Activated naive CD4-positive, alpha-beta T cell treated with anti-CD3 and anti-CD28 coated beads, Interleukin-2, amount 50 U/mL, for 16 hours (primary cell): ENCODE measurements around the gene VWA1.
"Not testable (repeated sequence)": the region's sequence is repeated elsewhere in the genome, so short reads cannot be mapped to it uniquely, and the experiment has no call there.

Experiments used
- DNase-seq: peaks from one replicate; pipeline ENCODE4 v3.0.0-alpha.2; 2020

Gene VWA1

DNA sequence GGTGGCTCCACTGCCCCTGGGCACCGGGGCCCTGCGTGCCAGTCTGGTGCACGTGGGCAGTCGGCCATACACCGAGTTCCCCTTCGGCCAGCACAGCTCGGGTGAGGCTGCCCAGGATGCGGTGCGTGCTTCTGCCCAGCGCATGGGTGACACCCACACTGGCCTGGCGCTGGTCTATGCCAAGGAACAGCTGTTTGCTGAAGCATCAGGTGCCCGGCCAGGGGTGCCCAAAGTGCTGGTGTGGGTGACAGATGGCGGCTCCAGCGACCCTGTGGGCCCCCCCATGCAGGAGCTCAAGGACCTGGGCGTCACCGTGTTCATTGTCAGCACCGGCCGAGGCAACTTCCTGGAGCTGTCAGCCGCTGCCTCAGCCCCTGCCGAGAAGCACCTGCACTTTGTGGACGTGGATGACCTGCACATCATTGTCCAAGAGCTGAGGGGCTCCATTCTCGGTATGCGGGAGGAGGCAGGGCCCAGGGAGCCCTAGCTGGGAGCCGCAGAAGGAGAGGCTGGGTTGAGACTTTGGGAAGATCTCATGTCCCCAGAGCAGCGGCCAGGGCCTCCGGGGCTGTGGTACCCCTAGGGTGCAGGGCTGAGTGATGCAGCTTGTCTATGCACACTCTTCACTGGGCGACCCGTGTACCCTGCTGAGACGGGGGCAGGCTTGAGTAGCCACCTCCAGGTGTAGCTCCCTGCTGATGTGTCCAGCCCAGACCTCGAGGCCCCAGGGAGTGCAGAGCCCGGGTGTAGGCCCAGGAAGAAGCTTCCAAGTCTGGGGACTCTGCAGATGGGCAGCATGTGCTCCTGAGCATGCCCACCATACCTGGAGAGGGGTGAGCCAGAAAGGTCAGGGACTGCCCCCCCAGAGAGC lies 1.8 kb downstream of the VWA1 start:
- DNase-seq, result no peak

DNA sequence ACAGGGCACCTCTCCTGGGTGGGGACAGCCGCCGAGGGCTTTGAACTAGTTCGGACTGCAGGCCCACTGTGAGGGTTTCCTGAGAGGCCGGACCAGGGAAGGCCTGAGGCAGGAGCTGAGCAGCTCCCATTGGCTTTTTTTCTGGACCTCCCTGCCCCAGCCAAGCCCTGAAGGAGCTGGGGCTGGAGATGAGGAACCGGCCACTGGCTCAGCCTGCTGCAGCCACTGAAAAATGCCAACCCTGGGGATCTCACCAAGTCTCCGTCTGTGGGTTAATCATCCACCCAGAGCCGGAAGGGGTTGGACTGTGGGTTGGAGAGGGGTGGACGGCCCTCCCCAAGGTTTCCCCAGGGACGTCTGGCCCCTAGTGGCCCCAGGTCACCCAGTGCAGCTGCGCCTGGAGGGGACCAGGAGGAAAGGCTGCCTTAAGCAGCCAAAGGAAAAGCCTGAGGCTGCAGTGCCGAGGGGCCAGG lies 2.5 kb downstream of the VWA1 start:
- DNase-seq, result no peak

DNA sequence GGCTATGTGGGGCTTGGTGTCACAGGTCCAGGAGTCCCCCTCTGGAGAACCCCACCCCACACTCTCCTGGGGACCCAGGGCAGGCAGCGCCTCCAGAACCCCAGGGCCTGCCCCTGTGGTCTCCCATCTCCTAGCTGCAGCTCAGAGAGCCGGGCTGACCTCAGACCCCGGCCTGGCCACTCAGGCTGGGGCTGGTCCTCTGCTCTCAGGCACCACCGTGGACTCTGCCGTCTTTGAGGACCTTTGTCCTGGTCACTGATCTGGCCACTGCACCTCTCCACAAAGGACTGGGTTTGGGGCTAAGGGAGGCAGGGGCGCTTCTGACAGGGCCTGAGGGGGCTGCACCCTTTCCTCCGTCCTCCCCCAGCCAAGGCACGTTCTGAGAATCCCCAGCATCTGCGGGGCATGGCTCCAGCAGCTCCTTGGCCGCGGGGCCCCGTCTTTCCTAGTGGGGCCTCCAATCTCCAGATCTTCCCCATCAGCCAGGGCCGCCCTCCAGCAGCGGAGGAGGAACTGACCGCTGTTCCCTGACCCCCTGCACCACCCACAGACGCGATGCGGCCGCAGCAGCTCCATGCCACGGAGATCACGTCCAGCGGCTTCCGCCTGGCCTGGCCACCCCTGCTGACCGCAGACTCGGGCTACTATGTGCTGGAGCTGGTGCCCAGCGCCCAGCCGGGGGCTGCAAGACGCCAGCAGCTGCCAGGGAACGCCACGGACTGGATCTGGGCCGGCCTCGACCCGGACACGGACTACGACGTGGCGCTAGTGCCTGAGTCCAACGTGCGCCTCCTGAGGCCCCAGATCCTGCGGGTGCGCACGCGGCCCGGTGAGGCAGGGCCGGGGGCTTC lies 3.3 kb downstream of the VWA1 start:
- no peak for DNase-seq

DNA sequence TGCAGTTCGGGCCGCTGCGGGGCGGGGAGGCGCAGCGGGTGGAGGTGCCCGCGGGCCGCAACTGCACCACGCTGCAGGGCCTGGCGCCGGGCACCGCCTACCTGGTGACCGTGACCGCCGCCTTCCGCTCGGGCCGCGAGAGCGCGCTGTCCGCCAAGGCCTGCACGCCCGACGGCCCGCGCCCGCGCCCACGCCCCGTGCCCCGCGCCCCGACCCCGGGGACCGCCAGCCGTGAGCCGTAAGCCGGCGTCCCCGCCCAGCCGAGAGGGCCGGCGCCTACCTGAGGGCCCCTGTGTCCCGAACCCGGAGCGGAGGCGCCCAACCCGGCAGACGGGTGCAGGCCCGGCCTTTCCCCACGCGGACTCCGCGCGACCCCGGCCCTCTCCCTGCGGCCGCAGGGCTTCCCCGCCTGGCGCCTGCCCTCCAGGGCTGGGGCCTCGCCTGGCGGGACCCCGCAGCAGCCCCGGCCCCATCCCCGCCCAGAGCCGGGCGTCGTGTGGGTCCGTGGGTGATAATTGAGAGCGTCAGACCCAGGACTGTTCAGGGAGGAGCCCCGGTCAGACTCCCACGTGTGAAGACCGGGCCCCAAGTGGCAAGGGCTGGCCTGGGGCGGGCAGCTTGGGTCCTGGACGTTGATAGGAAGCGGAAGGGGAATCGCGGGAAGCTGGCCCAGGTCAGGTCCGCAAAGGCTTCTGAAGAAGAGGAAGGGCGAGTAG lies 4.2 kb downstream of the VWA1 start:
- DNase-seq, result no peak

DNA sequence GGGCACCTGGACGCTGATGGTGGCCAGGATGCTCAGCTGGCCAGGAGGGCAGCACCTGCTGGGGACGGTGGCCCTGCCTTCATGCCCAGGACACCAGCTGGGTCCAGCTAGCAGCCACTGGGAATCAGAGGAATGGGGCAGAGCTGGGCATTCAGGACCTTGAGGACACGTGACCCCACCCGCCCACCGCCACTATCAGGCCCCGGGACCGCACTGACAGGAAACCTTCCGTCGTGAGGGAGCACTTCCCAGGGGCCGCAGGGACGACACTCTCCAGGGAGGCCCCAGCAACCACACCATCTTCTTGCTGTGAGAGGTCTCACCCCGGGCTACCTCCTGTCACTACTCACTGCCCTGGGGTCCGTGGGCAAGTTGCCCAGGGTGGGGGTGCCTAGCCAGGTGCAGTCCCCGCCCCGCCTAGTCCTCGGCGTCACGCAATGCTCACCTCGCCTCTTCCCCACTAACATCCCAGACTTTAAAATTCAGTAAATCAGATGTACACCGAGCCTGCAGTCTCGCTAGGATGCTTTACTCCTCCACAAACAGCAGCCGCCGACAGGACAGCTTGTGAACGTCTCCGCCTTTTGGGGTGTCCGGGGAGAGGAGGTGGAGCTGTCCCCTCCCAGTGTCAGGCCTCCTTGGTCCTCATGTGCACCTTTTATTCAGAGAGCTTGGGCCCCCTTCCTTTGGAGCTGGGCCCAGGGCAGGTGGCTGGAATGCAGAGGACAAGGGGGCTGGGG lies 4.9 kb downstream of the VWA1 start:
- no peak for DNase-seq

DNA sequence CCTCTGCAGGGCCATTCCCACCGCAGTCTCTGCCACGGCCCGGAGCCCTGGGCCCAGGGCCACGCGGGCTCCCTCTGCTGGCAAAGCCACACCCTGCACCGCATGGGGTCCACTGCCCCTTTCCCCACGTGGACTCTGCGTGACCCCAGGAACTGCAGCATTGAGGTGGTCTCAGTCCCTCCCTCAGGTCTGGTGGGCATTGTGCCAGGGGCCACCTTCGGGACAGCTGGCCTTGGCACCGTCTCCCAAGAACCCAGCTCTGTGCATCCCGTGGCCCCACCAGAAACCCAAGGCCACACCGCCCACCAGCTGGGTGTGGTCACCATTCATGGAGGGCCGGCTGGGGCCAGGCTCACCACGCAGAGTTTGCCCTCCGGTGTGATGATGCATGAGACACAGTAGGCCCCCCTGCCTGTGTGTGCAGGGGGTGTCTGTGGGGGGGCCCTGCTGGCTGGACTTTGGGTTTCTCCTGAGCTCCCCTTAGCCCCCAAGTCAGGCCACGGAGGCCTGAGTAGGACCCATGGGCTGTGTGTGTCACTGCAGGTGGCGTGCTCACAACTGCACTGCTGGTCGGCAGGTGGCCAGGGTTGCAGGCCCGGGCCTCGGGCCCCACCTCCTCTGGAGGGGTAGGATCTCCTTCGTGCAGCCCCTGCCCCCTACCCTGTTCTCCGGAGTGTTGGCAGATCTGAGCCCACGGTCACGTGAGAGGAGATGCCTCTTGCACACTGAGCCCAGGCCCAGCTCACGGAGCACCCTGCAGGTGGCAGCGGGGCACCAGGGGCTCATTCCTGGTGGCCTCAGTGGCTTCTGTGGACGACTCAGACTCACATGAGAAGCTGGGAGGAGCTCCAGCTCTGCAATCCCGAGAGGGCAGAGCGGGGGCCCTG lies 5.8 kb downstream of the VWA1 start:
- peak; percentile 66 for DNase-seq

DNA sequence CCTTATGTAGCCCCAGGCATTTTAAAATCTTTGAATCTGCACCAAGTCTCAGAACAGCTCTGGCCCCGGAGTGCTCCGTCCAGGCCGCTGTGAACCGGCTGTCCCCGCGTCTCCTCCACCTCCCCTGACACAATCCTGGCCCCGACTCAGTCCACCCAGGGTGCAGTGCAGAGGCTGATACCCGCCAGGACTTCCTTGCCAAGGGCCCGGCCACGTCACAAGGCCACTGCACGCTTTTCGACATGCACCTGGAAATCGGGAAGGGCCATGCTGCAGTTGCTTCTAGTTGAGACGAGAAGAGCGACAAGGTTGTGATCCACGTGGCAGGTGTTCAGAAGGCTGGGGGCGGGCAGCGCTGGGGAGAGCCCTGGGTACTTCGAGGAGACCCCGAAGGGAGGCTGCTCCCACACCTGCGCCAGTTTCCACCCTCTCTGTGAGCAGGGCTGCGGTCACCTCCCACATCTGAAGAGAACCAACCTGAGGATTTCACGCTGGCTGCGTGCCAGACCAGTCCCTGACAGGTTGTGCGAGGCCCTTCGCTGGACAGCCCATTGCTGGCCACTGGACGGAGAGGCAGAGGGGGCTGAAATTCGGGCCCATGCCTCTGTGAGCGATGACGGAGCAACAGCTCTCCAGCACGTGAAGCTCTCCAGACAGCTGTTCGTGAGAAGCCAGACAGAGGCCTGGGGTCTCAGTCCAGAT lies 6.7 kb downstream of the VWA1 start:
- no peak for DNase-seq

DNA sequence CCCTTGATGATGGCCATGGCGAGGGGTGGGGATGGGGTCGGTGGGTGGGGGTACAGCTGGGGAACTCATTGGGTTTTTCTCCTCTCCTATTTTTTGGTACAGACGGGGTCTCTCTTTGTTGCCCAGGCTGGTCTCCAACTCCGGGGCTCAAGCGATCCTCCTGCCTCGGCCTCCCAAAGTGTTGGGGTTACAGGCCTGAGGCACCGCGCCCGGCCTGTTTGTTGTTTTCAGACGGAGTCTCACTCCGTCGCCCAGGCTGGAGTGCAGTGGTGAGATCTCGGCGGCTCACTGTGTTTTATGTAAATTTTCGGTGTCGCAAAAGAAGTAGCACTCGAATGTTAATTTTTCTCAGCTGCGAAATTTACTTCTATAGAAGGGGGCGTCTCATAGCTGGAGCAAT lies 11.1 kb downstream of the VWA1 start:
- DNase-seq, result not testable (repeated sequence)

DNA sequence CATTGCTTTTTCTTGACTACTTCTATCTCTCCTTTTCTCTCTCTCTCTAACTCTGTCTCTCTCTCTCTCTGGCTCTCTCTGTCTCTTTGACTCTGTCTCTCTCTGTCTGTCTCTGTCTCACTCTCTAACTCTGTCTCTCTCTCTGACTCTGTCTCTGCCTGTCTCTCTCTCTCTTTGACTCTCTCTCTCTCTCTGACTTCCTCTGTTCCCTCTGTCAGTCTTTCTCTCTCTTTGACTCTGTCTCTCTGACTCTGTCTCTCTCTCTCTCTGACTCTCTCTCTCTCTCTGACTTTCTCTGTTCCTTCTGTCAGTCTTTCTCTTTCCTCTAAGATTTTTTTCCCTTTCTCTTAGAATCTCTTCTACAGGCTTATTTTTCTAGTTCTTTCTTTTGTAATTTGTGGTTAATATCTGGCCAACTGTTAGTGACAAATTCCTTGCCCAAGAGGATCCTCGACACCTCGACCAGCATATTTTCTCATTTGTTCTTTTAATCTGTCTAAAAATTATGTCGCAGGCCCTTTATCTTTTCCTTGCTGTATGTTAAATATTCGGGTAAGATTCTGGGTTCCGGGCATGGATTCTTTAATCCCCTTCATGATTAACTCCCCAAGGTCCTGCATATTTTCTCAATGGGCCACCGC lies 13.7 kb downstream of the VWA1 start, which contains the start of gene ATAD3C:
ATAD3C (plus strand) TSS at position 591 of the 641 bp plus-strand sequence. CDS start 995 bp downstream, outside the sequence.
- no peak for DNase-seq

DNA sequence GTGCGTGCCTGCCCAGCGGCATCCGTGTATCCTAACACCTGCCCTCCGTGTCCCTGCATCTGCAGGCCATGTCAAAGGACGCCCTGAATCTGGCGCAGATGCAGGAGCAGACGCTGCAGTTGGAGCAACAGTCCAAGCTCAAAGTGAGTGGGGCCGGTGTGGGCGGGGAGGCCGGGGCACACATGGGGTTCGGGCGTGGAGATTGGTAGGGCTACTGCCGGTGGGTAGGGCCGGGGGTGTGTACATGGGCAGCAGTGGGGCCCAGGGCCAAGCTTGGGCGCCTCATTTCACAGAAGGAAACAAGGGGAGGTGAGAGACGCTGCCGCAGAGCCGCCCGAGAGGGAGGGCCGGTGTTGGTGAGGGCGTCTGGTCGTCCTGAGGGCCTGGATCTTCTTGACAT lies 15.1 kb downstream of the VWA1 start:
- not testable (repeated sequence) for DNase-seq

DNA sequence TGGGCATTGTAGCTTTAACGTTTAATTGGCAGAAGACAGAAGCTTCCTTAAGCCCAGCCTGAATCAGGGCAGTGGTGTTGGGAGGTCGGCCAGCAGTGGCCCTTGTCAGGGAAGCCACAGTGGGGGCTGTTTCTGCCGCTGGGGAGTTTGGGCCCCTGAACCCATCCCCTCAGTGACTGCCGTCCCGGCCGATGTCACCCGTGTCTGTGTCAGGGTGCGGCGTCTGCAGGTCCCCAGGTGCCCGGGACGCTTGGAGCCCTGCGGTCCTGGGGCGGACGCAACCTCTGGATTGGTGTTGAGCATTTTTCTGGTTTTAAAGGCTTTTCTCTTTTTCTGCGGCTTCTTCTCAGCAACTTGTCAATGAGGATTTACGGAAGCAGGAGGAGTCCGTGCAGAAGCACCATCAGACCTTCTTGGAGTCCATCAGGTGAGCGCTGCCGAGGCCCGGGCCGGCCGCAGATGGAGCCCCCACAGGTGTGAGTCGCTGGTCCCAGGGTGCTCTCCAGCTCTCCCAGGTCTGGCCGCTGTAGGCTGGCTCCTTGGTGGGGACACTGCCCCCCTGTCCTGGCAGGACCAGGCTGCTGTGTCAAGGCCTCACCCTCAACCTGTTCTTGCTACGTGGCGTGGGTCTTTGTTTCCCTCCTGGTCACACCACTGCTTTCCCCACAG lies 16.3 kb downstream of the VWA1 start:
- no peak for DNase-seq

DNA sequence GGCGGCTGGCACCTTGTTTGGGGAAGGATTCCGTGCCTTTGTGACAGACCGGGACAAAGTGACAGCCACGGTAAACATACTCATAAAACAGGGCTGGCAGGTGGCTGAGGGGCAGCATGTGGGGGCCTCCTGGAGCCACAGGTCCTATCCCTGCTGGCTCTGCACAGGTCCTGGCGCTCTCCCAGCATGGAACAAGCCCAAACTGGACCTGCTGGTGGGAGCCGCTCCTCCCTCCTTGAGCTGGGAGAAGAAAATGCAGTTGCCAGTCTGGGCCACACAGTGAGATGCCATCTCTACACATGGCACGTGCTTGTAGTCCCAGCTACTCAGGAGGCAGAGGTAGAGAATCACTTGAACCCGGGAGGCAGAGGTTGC lies 16.9 kb downstream of the VWA1 start:
- DNase-seq, result not testable (repeated sequence)

DNA sequence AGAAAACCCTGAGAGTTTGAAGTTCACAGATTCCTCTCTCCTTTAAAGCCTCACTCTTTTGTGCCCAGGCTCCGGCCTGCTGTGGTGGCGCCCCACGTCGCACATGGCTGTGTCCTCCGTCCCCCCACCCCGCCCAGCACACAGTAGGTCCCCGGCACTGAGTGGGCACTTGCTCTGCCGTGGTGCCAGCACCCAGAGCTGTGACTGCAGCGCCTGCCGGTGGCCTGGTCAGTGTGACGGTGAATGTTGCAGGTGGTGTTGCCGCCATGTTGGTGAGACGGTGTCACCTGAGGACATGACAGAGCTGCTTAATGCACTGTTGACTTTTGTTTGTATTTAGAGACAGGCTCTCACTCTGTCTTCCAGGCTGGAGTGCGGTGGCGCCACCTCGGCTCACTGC lies 17.4 kb downstream of the VWA1 start:
- DNase-seq, result no peak

DNA sequence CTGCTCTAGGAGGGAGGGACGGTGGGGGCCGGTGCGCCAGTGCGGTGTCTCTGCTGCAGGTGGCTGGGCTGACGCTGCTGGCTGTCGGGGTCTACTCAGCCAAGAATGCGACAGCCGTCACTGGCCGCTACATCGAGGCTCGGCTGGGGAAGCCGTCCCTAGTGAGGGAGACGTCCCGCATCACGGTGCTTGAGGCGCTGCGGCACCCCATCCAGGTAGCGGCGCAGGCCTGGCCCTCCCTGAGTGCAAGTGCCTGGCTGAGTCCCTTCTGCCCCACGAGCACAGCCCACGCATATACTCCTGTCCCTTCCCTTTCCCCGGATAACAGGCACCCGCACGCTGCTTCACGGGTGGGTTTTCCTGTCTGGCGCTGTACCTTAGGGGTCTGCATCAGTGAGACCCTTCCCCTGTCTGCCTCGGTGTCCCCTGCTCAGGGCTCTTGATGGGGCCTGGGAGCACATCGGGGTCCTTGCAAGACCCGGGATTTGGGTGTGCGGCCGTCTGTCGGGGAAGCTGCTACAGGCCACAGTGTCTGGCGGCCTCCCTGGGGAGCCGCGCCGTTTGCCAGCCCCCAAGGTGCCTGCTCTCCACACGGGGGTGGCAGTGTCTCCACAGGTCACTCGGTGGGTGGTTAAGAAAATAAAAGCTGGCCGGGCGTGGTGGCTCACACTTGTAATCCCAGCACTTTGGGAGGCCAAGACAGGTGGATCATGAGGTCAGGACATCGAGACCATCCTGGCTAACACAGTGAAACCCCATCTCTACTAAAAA lies 19.0 kb downstream of the VWA1 start:
- not testable (repeated sequence) for DNase-seq

DNA sequence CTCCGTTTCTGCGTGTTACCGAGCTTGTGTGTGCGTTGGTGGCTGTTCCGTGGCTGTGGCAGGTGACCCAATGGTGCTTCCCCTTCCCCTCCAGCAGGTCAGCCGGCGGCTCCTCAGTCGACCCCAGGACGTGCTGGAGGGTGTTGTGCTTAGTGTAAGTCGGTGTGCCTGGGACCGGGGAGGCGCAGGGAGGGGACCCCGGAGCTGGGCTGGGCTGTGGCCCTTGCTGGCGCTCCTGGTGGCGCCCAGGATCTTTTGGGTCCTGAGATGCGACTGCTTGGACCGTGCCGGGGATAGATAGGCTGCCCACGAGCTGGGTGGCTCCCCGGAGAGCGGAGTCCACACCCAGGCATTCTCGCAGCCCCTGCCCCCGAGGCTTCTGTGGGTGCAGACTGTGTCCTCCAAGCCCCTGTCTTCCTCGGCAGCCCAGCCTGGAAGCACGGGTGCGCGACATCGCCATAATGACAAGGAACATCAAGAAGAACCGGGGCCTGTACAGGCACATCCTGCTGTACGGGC lies 19.9 kb downstream of the VWA1 start:
- DNase-seq, result no peak

DNA sequence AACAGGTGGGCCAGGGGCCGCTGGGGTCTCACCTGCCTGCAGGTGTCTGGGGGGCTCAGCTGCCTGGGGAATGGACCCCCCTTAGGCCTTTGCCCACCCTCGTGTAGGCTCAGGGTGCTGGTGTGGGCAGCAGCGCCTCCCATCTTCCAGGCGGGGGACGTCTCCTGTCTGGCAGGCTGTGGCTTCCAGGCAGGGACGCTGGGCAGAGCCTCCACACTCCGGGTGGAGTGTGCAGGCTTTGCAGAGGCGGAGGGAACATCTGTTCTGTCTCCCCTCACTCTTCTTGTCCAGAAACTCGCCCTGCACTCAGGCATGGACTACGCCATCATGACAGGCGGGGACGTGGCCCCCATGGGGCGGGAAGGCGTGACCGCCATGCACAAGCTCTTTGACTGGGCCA lies 20.4 kb downstream of the VWA1 start:
- DNase-seq, result not testable (repeated sequence)

DNA sequence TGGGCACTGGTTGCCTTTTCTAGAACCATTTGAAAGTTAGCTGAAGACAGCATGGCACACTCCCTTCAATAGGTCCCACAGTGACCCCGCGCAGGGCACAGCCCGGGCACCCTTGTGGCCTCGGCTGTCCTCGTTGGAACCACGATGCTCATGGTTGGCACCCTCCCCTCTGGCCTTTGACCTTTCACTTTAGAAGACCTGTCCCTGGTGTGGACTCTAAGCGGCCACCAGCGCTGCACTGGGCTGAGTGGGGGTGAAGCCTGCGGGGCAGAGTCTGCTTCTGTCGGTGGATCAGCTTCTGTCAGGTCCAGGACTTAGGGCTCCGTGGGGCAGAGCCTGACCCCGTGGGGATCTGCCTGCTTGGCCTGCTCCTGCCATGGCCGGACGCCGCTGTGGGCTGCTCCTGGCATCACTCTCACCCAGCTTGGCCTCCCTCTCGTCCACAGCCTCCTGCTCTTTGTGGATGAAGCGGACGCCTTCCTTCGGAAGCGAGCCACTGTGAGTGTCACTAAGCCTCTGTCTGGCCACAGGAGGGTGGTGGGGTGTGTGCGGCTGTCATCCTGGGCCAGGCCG lies 21.3 kb downstream of the VWA1 start:
- DNase-seq, result not testable (repeated sequence)

DNA sequence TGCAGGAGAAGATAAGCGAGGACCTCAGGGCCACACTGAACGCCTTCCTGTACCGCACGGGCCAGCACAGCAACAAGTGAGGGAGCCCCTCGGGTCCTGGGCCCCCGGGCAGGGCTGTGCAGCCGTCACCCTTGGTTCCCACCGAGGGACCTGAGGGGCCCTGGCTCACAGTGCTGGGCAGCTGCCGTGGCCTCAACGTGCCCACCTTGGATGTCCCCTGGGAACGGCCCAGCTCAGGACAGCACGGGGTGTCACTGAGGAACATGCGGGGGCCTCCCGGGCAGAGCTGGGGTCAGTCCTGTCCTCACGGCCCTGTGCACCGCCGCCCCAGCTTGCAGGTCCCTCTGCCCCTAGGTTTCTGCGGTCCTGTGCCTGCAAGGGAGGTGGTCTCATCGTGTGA lies 23.7 kb downstream of the VWA1 start:
- DNase-seq, result not testable (repeated sequence)
